Activated CD4-positive, alpha-beta memory T cell treated with anti-CD3 and anti-CD28 coated beads for 36 hours (primary cell): Measurements from ENCODE around the gene CABP4. TPM values are rescaled to one million over a fixed set of nuclear protein-coding genes. Genes with fewer than 3 reads are reported as not detected.
"Not testable (repeated sequence)": the region's sequence is repeated elsewhere in the genome, so short reads cannot be mapped to it uniquely, and the experiment has no call there.

Source experiments
- CTCF ChIA-PET: fragments of 350-600 bp; sonication (Branson Sonifier 250); formaldehyde crosslinking; loops from one replicate; lab custom pipeline; 2021; ENCODE audit warnings: antibody characterized with exemption, inconsistent platforms; lab: Charles Lee
- POLR2A ChIA-PET: fragments of 350-600 bp; sonication (Branson Sonifier 250); formaldehyde crosslinking; loops from one replicate; lab custom pipeline; 2021; ENCODE audit warnings: antibody characterized with exemption; lab: Charles Lee
- DNase-seq: peaks from one replicate; pipeline ENCODE4 v3.0.0-alpha.2; 2020
- H3K27ac Mint-ChIP-seq: one replicate; pipeline ENCODE4 v1.8.0; 2021; ENCODE audit warnings: mixed read lengths
- H3K27me3 Mint-ChIP-seq: one replicate; pipeline ENCODE4 v1.8.0; 2021; ENCODE audit warnings: mixed read lengths
- H3K36me3 Mint-ChIP-seq: one replicate; pipeline ENCODE4 v1.8.0; 2021; ENCODE audit warnings: mixed read lengths
- H3K4me1 Mint-ChIP-seq: one replicate; pipeline ENCODE4 v1.8.0; 2021; ENCODE audit warnings: low read depth, mixed read lengths
- H3K4me3 Mint-ChIP-seq: one replicate; pipeline ENCODE4 v1.8.0; 2021; ENCODE audit warnings: mild to moderate bottlenecking, mixed read lengths
- H3K9me3 Mint-ChIP-seq: one replicate; pipeline ENCODE4 v1.8.0; 2021; ENCODE audit warnings: mixed read lengths
- intact Hi-C: fragments of 100-400 bp; cut with micrococcal nuclease; formaldehyde crosslinking; loops from one replicate; pipeline ENCODE4 v1.15.1; 2023
- total RNA-seq, 2 experiments: library from RNA; stranded (reverse); gene quantifications; one replicate each; pipeline ENCODE4 v1.2.3, GENCODE V29; 2021

CABP4 gene
- total RNA-seq, 2 experiments from 2014 or later: 1.0 to 1.2 TPM

- ChIA-PET POLR2A (interaction anchor here (0.7 to 7.2 kb wide), 11 partner anchors 15 to 244 kb away, joined by 3 to 67 read pairs (median 5); partner anchors contain the start of genes PPP1CA, PTPRCAP, RPS6KB2 and TMEM134), CTCF (interaction anchor here (1.8 to 3.6 kb wide), 3 partner anchors 15 to 83 kb away, joined by 8 to 13 read pairs (median 9); partner anchors contain the start of genes PITPNM1, PPP1CA and TMEM134)
- peak; percentile 74 for DNase-seq
- H3K4me1 Mint-ChIP-seq: peaks cover 51% of the 10 kb centered on the region
- H3K27me3 Mint-ChIP-seq: no peaks in the 10 kb centered on the region
- H3K27ac Mint-ChIP-seq: peak overlapping the region; percentile 99
- intact Hi-C loops: loop anchor here (1.0 to 10.0 kb wide), 4 partner anchors 15 to 369 kb away; partner anchors contain the start of genes KDM2A, POLD4 and TMEM134
- H3K36me3 Mint-ChIP-seq: peaks cover 42% of the 10 kb centered on the region
- peak overlapping the region; percentile 90 for H3K4me3 Mint-ChIP-seq
- H3K9me3 Mint-ChIP-seq: no peaks in the 10 kb centered on the region
Observed at GRCh38 chr11:67483831-67484665, 28.9 kb downstream of the CABP4 start.

GRCh38 chr11:67484847-67485311, 29.7 kb downstream of the CABP4 start:
- DNase-seq: peak; percentile 88
- Mint-ChIP-seq H3K36me3 (peaks cover 47% of the 10 kb centered on the region), H3K4me3 (peak overlapping the region; percentile 90), H3K4me1 (peaks cover 58% of the 10 kb centered on the region), H3K27ac (peak overlapping the region; percentile 99), H3K27me3 (no peaks in the 10 kb centered on the region), H3K9me3 (no peaks in the 10 kb centered on the region)
- POLR2A ChIA-PET: interaction anchor here (0.7 to 7.2 kb wide), 10 partner anchors 16 to 84 kb away, joined by 3 to 67 read pairs (median 4); partner anchors contain the start of genes PITPNM1, PPP1CA, PTPRCAP and TMEM134
- CTCF ChIA-PET: interaction anchor here (0.9 to 3.6 kb wide), 4 partner anchors 16 to 130 kb away, joined by 3 to 13 read pairs (median 8); partner anchors contain the start of genes PITPNM1, PPP1CA and TMEM134
- intact Hi-C loops: loop anchor here (1.0 to 10.0 kb wide), 5 partner anchors 46 to 370 kb away; partner anchors contain the start of genes ANKRD13D, KDM2A and POLD4

GRCh38 chr11:67485873-67486361, 30.8 kb downstream of the CABP4 start:
- CTCF ChIA-PET: interaction anchor here (0.9 to 3.6 kb wide), 3 partner anchors 17 to 129 kb away, joined by 3 to 13 read pairs (median 4); partner anchors contain the start of gene TMEM134
- Mint-ChIP-seq H3K27ac (peak overlapping the region; percentile 99), H3K36me3 (peaks cover 55% of the 10 kb centered on the region), H3K4me3 (peak overlapping the region; percentile 90), H3K4me1 (peaks cover 62% of the 10 kb centered on the region)
- intact Hi-C loops: loop anchor here (1.0 to 10.0 kb wide), 5 partner anchors 47 to 371 kb away; partner anchors contain the start of genes ANKRD13D and KDM2A
- not testable (repeated sequence) for H3K9me3 Mint-ChIP-seq, H3K27me3 Mint-ChIP-seq
- peak; percentile 90 for DNase-seq
- POLR2A ChIA-PET: interaction anchor here (0.6 to 7.2 kb wide), 11 partner anchors 17 to 84 kb away, joined by 3 to 67 read pairs (median 4); partner anchors contain the start of genes CDK2AP2, CORO1B, PITPNM1 and PPP1CA

GRCh38 chr11:67486481-67487195, 31.5 kb downstream of the CABP4 start:
- H3K36me3 Mint-ChIP-seq: peaks cover 60% of the 10 kb centered on the region
- no peaks in the 10 kb centered on the region for H3K27me3 Mint-ChIP-seq
- H3K27ac Mint-ChIP-seq: peak overlapping the region; percentile 99
- peak; percentile 87 for DNase-seq
- H3K4me1 Mint-ChIP-seq: peaks cover 64% of the 10 kb centered on the region
- CTCF ChIA-PET: interaction anchor here (0.6 to 1.5 kb wide), 3 partner anchors 19 to 133 kb away, joined by 3 to 4 read pairs (median 4); partner anchors contain the start of gene RAD9A
- H3K9me3 Mint-ChIP-seq: no peaks in the 10 kb centered on the region
- intact Hi-C loops: loop anchor here (1.0 to 10.0 kb wide), 6 partner anchors 20 to 372 kb away; partner anchors contain the start of genes ANKRD13D and KDM2A
- peak overlapping the region; percentile 90 for H3K4me3 Mint-ChIP-seq
- POLR2A ChIA-PET: interaction anchor here (1.0 to 7.2 kb wide), 7 partner anchors 18 to 214 kb away, joined by 3 to 67 read pairs (median 17); partner anchors contain the start of genes CDK2AP2, CORO1B, PITPNM1 and PPP1CA

GRCh38 chr11:67489203-67489884, 34.2 kb downstream of the CABP4 start:
- ChIA-PET POLR2A (interaction anchor here (1.4 to 7.2 kb wide), 3 partner anchors 16 to 92 kb away, joined by 5 to 67 read pairs (median 21); partner anchors contain the start of genes PITPNM1 and PTPRCAP), CTCF (interaction anchor here (2.3 kb wide), 1 partner anchor 17 kb away, joined by 10 read pairs; the partner anchor contains the start of gene PITPNM1)
- Mint-ChIP-seq H3K4me3 (peak overlapping the region; percentile 34), H3K9me3 (no peaks in the 10 kb centered on the region), H3K36me3 (peaks cover 64% of the 10 kb centered on the region), H3K27me3 (no peaks in the 10 kb centered on the region), H3K4me1 (peaks cover 58% of the 10 kb centered on the region), H3K27ac (peak overlapping the region; percentile 99)
- intact Hi-C loops: loop anchor here (5.0 to 10.0 kb wide), 3 partner anchors 202 to 375 kb away; partner anchors contain the start of genes ANKRD13D and KDM2A
- DNase-seq: no peak

- intact Hi-C loops: loop anchor here (5.0 to 10.0 kb wide), 3 partner anchors 203 to 375 kb away; partner anchors contain the start of genes ANKRD13D and KDM2A
- ChIA-PET POLR2A (interaction anchor here (1.1 to 4.2 kb wide), 5 partner anchors 15 to 86 kb away, joined by 3 to 21 read pairs (median 6); partner anchors contain the start of genes PITPNM1, PTPRCAP and TMEM134), CTCF (no interaction called here)
- H3K4me3 Mint-ChIP-seq: peak overlapping the region; percentile 34
- H3K36me3 Mint-ChIP-seq: peaks cover 57% of the 10 kb centered on the region
- peak overlapping the region; percentile 85 for H3K27ac Mint-ChIP-seq
- DNase-seq: no peak
- H3K4me1 Mint-ChIP-seq: peaks cover 50% of the 10 kb centered on the region
- no peaks in the 10 kb centered on the region for H3K27me3 Mint-ChIP-seq
- H3K9me3 Mint-ChIP-seq: no peaks in the 10 kb centered on the region
Observed at GRCh38 chr11:67489885-67490726, 35.0 kb downstream of the CABP4 start.

GRCh38 chr11:67490727-67491065, 35.5 kb downstream of the CABP4 start:
- Mint-ChIP-seq H3K9me3 (no peaks in the 10 kb centered on the region), H3K27ac (peak overlapping the region; percentile 69), H3K36me3 (peaks cover 56% of the 10 kb centered on the region), H3K4me3 (no peak overlapping the region), H3K27me3 (no peaks in the 10 kb centered on the region), H3K4me1 (peaks cover 49% of the 10 kb centered on the region)
- POLR2A ChIA-PET: interaction anchor here (1.1 to 4.2 kb wide), 5 partner anchors 14 to 86 kb away, joined by 3 to 21 read pairs (median 6); partner anchors contain the start of genes PITPNM1, PTPRCAP and TMEM134
- CTCF ChIA-PET: no interaction called here
- intact Hi-C loops: no loop called here
- DNase-seq: no peak

GRCh38 chr11:67491276-67492068, 36.3 kb downstream of the CABP4 start:
- POLR2A ChIA-PET: interaction anchor here (1.1 to 2.6 kb wide), 5 partner anchors 23 to 87 kb away, joined by 3 to 9 read pairs (median 6); partner anchors contain the start of genes PTPRCAP and TMEM134
- Mint-ChIP-seq H3K27ac (peak overlapping the region; percentile 69), H3K27me3 (no peaks in the 10 kb centered on the region), H3K36me3 (peaks cover 54% of the 10 kb centered on the region), H3K4me3 (no peak overlapping the region), H3K9me3 (no peaks in the 10 kb centered on the region), H3K4me1 (peaks cover 41% of the 10 kb centered on the region)
- intact Hi-C loops: no loop called here
- DNase-seq: no peak
- CTCF ChIA-PET: no interaction called here

GRCh38 chr11:67492069-67492727, 37.0 kb downstream of the CABP4 start:
- Mint-ChIP-seq H3K4me1 (peaks cover 34% of the 10 kb centered on the region), H3K27me3 (no peaks in the 10 kb centered on the region), H3K9me3 (no peaks in the 10 kb centered on the region), H3K27ac (no peak overlapping the region), H3K36me3 (peaks cover 54% of the 10 kb centered on the region), H3K4me3 (no peak overlapping the region)
- ChIA-PET CTCF (no interaction called here), POLR2A (interaction anchor here (2.0 to 2.6 kb wide), 3 partner anchors 24 to 55 kb away, joined by 6 to 9 read pairs (median 6); partner anchors contain the start of genes PTPRCAP and TMEM134)
- intact Hi-C loops: no loop called here
- no peak for DNase-seq
